Iris pigment epithelial cell (primary cell): Measurements from ENCODE around the gene TSPAN9.

Experiments used
- DNase-seq: peaks from one replicate; pipeline ENCODE4 v3.0.0-alpha.2; 2011; ENCODE audit warnings: low read depth

TSPAN9 gene

DNA sequence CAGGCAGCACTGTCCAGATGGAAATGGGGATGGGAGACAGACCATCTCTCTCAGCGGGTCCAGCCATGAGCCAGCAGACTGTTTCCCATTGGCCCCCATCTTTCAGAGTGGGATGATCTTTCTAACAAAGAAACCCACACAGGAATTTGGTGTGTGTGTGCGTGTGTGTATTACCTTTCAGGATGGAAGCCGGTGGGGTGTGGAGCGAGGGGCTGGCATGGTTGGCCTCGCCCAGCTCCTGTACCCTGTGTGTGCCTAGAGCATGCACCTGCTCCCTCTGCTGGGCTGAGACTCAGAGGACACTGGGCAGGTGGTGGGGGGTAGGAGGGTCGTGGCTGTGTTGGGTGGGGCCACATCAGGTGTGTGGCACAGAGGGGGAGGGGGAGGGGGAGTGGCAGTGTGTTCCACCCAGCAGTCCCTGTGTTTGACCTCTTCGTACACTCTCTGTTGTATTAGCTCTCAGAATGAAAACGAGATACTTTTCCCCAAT lies 33.0 kb upstream of the TSPAN9 start:
- no peak for DNase-seq

- DNase-seq, result no peak
These were observed 31.7 kb upstream of the TSPAN9 start for GRCh38 chr12:3045494-3045893.

DNA sequence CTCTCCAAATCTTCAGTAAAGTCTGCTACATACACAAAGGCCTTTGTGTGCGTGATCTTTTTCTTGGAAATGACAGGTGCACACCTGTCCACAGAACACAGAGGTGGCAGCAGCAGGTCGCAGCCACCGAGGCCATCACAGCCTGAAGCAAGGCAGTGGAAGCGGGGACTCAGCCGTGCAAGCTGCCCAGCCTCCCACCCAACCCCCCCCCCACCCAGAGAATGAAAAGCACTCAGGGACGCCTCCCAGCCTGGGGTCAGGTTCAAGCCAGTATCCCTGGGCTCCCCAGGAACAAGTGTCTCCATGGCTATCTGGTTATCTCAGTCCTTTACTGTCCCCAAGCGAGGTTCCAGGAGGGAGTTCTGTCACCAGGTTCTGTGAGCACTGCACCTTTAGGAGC lies 31.2 kb upstream of the TSPAN9 start:
- DNase-seq, result no peak

- no peak for DNase-seq
These were observed 30.6 kb upstream of the TSPAN9 start for GRCh38 chr12:3046441-3047200.

DNA sequence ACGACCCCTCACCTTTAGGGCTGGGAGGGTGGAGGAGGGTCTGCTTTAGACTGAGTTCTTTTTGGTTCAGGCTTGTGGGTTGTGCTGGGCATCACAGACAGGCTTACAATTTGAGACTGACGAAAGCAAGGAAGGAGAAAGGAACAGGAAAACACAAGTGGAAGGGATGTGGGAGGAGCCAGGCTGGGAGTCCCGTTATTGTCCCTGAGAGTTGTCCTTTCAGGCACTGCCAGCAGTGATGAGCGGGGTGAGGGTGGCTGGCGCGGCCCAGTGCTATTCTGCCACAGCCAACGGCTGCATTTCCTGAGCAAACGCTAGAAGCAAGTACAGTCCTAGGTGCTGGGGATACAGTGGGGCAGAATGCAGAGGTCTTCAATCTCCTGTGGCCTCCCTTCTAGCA lies 29.2 kb upstream of the TSPAN9 start:
- DNase-seq, result no peak

DNA sequence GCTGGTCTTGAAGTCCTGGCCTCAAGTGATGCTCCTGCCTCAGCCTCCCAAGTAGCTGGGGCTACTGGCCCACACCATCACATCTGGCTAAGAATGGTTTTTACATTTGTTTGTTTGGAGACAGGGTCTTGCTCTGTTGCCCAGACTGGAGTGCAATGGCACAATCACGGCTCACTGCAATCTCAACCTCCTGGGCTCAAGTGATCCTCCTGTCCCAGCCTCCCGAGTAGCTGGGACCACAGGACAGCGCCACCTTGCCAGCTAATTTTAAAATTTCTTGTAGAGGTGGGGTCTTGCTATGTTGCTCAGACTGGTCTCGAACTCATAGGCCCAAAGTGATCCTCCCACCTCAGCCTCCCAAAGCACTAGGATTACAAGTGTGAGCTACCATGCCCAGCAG lies 28.6 kb upstream of the TSPAN9 start:
- DNase-seq, result no peak

DNA sequence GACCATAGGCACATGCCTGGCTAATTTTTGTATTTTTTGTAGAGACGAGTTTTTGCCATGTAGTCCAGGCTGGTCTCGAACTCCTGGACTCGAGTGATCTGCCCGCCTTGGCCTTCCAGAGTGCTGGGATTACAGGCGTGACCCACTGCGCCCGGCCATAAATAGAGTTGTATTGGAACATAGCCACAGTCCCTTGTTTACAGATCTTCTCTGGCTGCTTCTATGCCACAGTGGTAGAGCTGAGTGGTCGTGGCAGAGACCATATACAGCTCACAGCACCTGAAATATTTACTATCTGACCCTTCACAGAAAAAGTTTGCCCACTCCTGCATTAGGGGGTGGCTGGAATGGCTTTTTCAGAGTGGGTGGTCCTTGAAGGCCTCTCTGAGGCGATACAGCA lies 28.0 kb upstream of the TSPAN9 start:
- DNase-seq, result no peak

DNA sequence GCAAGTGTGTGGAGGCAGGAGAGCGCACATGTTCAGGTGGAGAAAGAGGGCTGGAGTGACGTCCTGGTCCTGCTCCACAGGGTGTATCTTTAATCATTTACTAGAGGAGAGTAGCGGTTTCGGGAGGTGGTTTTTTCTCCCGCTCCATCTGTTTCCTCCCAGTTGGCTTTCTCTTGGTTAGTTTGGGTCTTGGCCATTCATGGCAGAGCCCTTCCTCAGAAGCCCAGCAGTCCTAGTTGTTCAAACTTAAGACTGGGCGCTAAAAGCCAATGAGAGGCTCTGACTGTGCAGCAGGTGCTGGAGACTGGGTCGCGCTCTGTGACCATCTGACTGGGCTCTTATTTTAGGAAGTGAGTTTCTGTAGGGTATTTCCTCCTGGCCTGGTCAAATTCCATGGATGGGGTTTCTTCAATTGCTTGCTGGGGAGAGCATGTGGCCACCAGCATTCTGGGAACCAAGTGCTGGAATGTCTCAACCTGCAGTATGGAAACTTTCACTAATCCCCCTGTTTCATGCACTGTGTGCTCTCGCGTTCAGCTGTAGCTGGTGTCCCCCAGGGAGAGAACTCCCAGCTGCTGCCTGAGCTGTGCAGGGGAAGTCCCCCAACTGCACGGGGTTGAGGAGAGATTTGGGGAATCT lies 27.4 kb upstream of the TSPAN9 start:
- no peak for DNase-seq

DNA sequence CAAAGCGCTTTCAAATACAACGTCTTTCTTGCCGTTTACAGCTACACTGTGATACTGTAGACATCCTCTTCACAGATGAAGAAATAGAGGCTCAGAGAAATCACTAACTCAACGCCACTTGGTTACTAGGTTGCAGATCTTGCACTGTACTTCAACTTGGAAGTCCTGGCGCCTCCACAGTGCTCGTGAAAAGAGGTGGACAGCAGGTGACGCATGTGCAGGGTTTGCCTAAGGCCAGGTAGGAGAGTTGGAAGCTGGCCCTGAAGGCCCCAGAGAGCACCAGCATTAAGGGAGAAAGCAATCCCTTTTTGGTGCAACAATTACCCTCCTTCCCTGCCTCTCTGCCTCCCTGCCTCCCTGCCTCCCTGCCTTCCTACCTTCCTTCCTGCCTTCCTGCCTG lies 22.8 kb upstream of the TSPAN9 start:
- no peak for DNase-seq

DNA sequence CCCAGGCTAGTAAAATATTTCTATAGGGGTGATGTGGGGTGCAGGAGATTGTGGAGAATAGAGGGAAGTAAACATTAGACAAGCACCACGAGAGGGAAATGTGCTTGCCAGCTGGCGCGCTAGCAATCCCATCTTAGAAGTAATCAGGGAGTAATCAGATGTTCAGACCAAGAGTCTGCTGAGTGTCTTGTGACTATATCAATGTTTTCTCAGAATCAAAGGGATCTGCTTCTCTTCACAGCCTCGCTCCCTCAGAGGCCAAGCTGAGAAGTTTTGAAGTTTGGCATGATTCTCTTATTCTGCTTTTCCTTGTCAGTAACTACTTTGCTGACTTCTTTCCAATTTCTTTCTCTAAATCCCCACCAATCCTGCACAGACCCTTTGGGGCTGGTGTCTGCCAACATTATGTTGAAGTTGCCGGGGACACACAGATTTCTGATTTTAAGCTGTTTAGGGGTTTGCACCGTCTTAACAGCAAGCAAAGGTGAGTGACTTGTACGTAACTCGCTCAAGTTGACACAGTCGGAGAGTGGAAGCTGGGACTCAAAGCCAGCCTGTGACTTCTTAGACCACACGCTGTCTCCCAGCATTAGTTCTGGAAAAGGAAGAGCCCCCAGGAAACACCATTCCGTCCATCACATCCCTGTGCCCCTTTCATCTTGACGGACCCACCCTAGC lies 22.0 kb upstream of the TSPAN9 start:
- DNase-seq, result no peak

DNA sequence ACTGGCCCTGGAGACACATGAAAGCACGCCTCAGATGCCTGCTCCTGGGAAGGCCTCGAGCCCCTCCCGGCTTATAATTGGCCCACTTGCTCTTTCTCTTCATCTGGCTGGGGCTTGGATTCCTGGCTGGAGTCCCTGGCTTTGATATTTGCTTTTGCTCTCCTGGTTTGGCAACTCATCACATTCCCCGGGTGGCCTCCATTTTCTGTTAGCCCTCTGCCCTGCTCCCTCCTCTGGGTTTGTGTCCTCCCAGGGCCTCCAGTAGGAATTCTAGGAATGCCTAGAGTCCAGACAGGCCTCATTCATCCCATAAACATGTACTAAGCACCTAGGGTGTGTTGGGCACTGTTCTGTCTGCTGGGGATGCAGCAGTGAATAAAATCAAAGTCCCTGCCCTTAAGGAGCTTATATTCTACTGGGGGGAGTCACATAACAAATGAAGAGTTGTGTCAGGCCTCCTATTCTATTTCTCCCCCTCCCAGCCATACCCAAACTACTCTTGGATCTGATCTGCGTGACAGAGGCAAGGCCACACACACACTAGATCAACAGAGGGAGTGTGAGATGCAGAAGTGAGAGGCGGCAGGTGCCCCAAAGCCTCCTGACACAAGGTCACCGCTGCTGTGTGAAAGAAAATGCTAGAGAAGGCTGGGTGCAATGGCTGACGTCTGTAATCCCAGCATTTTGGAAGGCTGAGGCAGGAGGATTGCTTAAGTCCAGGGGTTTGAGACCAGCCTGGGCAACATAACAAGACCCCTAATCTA lies 21.3 kb upstream of the TSPAN9 start:
- DNase-seq, result no peak

DNA sequence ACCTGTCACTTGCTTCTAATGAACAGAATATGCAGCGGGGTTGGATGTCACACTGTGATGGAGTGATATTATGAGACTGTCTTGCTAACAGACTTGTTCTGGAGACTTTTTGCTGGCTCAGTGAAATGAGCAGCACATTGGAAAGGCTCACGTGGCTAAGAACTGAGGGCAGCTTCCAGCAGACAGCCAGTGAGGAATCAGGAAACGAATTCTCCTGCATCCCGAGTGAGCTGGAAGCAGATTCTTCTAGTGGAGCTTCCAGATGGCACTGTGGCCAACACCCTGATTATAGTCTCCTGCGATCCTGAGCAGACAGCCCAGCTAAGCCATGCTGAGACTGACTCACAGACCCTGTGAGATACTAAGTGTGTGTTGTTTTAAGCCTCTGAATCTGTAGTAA lies 16.1 kb upstream of the TSPAN9 start:
- DNase-seq, result peak; percentile 53

DNA sequence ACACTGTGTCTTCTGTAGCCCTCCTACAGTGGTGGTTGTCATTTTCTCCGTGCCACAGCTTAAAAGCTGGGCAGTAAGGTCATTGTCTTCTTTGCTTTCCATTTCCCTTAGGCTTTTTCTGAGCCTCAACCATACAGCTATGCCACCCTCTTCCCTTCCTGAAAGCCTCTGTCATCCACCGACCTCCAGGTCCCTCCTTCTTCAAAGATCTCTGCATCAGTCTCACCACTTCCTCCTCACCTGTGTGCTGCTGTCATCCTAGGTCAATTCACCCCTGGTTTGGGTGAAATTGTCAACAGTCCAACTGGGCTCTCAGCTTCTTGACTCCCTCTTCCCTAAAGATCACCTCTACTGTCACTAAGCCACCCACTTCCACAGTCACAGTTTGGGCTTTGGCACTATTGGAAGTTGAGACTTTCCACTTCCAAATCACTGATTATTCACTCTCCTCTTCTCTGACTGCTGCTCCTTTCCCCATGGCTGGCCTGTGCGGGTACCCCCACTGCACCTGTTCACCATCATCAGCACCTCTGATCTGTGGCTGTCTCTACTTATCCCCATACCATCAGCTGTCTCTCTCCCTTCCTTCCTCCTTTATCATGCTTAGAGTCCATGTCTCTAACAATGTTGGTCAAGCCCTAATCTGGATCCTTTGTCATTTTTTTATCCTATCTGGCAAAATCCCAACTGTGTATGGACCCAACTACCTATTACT lies 15.5 kb upstream of the TSPAN9 start:
- no peak for DNase-seq

DNA sequence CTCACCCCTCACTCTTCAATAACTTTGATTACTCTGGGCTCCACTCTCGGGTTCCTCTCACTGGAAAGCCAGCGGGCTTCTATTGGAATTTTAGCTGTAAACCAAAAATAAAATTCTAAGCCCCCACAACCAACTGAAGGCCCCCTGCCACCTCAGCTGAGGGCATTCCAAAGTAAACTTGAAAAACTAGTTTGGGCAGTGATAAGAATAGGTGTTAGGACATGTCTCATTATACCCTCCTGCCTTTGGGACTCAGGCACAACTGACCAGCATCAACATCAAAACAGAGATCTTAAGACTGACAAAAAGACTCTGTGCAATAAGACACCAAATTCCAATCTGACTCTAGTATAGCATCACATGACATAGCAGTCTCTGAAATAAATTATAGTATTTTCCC lies 11.9 kb upstream of the TSPAN9 start:
- no peak for DNase-seq

DNA sequence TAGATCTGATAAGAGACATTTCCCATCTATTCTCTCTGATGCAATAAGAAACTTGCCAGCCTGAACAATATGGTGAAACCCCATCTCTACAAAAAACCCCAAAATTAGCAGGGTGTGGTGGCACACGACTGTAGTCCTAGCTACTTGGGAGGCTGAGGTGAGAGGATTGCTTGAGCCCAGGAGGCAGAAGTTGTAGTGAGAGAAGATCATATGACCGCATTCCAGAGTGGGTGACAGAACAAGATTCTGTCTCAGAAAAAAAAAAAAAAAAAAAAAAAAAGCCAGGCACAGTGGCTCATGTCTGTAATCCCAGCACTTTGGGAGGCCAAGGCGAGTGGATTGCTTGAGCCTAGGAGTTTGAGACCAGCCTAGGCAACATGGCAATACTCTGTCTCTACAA lies 11.3 kb upstream of the TSPAN9 start:
- peak; percentile 20 for DNase-seq

GRCh38 chr12:3069714-3070113 lies 7.5 kb upstream of the TSPAN9 start:
- no peak for DNase-seq

GRCh38 chr12:3071107-3071506 lies 6.1 kb upstream of the TSPAN9 start:
- DNase-seq, result no peak

- DNase-seq, result no peak
These were observed 5.5 kb upstream of the TSPAN9 start for GRCh38 chr12:3071710-3072109.

DNA sequence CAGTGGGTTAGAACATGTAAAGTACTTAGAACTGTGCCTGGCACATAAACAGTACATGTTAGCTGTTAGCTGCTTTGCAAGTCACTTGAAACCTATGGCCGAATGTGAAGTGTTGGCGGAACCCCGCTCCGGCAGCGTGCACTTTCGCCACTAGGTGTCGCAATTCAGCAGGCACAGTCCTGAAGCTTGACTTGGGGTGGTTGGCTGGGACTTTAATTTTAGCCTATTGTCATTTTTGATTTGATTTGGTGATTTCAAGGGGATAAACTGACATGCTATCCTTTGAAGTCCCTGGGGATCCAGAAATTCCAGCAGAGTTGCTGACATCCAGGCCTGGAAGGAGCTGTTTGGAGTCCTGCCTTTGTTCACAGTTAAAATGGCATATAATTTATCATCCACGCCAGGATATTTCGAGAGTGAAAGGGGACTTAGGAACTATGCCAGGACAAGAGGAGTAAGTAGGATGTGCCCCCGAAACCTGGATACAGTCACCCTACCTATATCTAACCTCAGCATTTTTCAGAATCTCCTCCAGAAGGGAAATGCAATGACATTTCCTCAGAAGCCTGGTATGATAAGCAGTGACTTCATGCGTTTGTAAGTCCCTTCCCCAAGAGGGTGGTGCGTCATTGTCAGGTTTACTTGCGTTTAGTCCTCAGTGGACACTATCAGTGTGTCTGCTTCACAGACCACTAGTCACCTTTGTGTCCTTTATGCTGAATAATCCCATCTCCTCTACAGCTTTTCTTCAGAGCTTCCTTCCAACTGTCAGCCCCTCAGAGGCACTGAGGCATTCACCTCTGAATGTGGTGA lies 3.5 kb upstream of the TSPAN9 start:
- peak; percentile 83 for DNase-seq

DNA sequence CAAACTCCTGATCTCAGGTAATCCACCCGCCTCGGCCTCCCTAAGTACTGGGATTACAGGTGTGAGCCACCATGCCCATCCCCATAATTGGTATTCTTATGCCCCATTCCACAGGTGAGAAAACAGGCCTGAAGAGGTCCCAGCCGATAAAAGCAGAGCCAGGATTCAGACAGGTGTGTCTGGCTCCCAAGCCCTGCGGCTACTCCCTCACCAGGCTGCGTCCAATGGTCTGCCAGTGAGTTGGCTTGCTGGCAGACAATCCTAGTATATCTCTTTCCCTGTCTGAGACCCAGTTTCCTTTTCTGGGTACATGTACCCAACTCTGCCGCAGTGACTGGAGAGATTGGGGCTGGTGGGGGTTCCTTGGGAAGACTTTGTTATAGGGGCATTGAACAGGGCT lies 1.9 kb upstream of the TSPAN9 start:
- no peak for DNase-seq

DNA sequence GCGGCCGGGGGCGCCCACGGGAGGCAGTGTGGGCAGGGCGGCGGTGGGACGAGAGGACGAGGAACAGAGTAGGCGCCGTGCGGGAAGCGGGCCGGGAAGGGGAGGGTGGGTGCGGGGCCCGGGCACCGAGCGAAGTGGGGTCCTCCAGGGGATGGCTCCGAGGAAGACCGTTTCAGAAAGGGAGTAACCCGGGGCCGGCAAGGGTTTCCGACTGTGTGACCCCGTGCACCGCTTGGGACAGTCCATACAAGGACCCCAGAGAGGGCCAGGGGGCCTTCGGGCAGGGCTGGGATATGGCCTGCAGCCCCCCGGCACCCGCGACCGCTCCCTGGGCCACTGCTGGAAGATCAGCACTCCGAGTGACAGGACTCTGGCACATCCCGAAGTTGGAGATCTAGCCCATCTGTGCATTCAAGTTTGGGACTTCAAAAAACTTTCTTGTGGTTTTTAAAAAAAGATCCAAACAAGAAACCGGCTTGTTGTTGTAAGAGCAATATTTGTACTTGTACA lies 448 bp downstream of the TSPAN9 start:
- no peak for DNase-seq
